Omental fat pad (tissue), 4 donors: ENCODE measurements around the gene RASL11B. TPM values are rescaled to one million over a fixed set of nuclear protein-coding genes. Genes with fewer than 3 reads are reported as not detected.

Experiments
- ATAC-seq: fragments of 150-250 bp; one replicate; pipeline ENCODE4 v1.9.1; 2016; ENCODE audit warnings: mild to moderate bottlenecking, moderate library complexity; ENCODE audit not compliant: low FRiP score
- DNase-seq: peaks from one replicate; pipeline ENCODE4 v3.0.0-alpha.2; 2019; ENCODE audit warnings: low spot score
- total RNA-seq, 4 donors: library from RNA; depleted of rRNA; stranded (reverse); fragments of >200 nt; gene quantifications; one replicate each; pipeline ENCODE4 v1.1.0, GENCODE V29; 2016
- TF ChIP-seq, protein P1 (sequence below), 3 donors: fragments of 450-650 bp; IDR thresholded peaks; one replicate each; pipeline ENCODE4 v1.5.1; 2016 to 2017; ENCODE audit warnings: antibody characterized with exemption in 3 of 3, mild to moderate bottlenecking in 3 of 3, moderate library complexity in 2 of 3

Gene RASL11B
- total RNA-seq, 4 donors from 2014 or later, result 0.56 to 1.9 (median 1.7) TPM; not detected in 1

DNA sequence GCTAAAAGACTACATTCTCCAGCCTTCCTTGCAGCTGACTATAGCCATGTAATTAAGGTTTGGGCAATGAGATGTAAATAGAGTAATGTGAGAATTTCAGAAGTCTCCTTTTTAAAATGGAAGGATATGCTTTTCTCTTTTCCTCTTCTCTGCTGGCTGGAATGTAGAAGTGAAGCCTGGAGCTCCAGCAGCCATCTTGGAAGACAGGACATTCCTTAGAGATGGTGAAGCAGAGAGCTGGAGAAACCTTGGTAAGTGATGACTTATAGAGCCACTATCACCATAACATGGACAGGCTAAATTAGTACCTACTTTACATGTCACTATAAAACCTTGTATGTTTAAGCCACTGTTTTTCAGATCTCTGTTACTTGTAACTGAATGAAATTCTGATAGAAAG, 48.0 kb downstream of the RASL11B start:
- no peak for DNase-seq
- TF ChIP-seq, protein P1, sequence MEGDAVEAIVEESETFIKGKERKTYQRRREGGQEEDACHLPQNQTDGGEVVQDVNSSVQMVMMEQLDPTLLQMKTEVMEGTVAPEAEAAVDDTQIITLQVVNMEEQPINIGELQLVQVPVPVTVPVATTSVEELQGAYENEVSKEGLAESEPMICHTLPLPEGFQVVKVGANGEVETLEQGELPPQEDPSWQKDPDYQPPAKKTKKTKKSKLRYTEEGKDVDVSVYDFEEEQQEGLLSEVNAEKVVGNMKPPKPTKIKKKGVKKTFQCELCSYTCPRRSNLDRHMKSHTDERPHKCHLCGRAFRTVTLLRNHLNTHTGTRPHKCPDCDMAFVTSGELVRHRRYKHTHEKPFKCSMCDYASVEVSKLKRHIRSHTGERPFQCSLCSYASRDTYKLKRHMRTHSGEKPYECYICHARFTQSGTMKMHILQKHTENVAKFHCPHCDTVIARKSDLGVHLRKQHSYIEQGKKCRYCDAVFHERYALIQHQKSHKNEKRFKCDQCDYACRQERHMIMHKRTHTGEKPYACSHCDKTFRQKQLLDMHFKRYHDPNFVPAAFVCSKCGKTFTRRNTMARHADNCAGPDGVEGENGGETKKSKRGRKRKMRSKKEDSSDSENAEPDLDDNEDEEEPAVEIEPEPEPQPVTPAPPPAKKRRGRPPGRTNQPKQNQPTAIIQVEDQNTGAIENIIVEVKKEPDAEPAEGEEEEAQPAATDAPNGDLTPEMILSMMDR (IDR thresholded peaks at IDR 0.05), result no peak
- ATAC-seq, result no peak

DNA sequence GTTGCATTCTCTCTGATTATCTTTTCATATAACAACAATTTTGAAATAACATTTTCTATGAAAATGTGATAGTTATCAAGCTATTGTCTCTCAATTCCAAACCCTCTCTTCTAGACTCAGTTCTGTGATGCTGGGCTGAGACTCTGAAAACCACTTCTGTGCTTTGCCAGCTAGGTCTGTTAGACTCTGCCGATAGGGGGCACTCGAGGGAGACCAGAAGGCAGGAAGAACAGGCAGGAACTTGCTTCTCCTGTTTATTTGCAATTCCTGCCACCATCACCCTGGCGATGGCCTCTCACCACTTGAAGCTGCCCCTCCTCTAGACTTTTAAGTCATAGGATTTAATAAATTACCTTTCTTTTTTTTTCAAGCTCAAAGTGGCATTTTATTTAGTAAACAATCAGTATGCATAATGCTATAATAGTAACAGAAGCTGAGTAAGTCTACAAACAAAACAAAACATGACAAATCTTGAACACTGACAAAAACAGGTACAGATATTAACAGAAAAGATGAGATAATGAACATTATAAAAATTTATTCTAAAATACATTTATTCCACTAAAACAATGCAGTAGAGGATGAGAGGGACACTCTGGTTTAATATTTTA, 49.7 kb downstream of the RASL11B start:
- ATAC-seq (no peak), DNase-seq (peak; percentile 40)
- TF ChIP-seq, protein P1 (IDR thresholded peaks at IDR 0.05), result no peak

DNA sequence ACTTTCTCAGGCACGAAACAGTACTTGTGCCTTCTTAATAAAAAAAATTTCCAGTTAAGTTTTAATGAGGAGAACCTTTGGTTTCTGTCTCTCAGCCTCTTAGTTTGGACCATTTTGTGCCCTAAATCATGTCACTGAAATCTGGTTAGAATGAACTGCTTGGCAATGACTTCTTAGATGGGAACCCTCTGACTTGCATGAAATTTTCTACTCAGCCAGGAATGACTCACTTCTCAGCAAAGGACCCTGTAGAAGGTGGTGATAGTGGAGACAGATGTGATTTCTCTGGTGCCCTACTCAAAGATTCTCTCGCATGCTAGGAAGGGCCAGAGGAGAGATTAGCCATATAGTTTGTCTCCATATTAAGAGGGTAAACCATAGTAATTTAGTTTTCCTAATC, 50.5 kb downstream of the RASL11B start:
- TF ChIP-seq, protein P1 (IDR thresholded peaks at IDR 0.05), result no peak
- DNase-seq (no peak), ATAC-seq (no peak)

DNA sequence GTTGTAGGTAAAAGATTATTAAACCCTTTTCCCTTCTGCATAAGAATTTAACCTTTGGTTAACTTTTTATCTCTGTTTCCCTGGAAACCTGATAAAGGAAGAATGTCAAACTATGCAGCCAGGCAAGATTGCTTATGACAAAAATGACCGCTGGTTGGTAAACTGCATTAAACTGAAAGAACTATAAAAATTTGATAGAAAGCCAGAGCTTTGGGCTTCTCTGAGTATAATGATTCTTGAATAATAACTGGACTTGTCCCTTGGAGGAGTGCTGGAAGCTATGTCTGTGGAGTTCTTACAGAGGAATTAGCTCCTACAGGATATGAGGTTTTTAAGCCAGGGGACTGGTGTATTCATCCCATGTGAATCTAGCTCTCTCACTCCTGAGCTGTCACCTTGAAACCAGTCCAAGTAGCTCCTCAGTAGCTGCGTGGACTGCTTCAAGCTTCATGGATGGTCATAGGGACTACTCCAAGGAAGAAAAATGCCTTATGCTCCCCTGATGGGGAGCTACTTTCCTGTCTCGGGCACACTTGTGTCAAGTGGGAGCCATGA, 52.0 kb downstream of the RASL11B start:
- no peak for DNase-seq
- peak; percentile 50 for ATAC-seq
- TF ChIP-seq, protein P1 (IDR thresholded peaks at IDR 0.05), result no peak

DNA sequence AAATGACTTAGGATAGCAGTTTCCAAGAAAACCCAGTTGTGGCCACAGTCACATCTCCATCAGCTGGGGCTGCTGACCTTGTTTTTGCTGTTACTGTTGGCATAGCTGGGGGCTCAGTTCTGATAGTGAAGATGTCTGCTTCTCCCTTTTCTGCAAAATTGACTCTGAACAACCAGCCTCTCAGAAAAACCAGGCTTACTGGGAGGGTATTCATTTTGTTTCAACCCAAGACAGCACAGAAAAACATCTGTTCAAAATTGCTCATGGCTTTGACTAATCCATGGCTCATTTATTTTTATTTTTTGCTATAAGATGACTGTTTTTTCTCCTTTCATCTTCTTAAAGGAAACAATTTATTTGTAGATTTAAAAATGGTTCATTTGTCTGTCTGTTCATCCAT, 53.1 kb downstream of the RASL11B start:
- no peak for ATAC-seq
- TF ChIP-seq, protein P1 (IDR thresholded peaks at IDR 0.05), result no peak
- DNase-seq, result no peak

DNA sequence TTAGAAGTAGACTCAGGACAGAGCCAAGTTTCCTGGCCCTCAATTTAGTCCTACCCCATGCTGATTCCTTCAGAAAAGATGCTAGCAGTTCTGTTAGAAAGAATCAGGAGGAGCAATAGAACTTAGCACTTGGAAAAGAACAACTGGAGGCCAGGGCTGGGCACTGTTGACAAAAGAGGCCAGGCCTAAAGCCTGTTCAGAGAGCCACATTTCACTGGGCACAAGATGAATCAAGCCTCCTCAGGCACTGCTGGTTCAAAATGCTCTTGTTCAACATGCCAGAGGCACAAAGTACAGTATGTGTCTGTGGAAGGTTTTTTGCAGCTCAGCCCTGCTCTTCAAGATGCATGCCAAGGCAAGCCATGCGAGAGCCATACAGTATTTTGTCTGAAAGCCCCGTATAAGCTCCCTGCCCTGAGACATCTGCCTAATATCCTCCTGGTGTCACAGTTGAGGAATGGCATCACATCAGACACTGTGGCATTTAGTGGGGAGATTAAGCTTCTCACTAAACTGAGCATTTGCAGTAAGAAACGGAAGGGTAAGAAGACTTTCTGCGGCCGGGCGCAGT, 53.7 kb downstream of the RASL11B start:
- DNase-seq (no peak), ATAC-seq (no peak)
- TF ChIP-seq, protein P1 (IDR thresholded peaks at IDR 0.05), result no peak

Other genes with a start within 250 kb of the RASL11B start
- gene USP46, start 203.0 kb upstream of the RASL11B start, total RNA-seq, result 1 to 10 TPM; 6.0 to 7.7 (median 6.6) TPM
- gene ERVMER34-1, start 110.9 kb upstream of the RASL11B start, total RNA-seq, result under 1 TPM in 3 of 4 donors, not detected in 1; 0.31 to 0.60 (median 0.37) TPM